GM18909 (cell line): ENCODE results near the gene PIGL.
"Not testable (repeated sequence)": the region's sequence is repeated elsewhere in the genome, so short reads cannot be mapped to it uniquely, and the experiment has no call there.

Experiments used
- ATAC-seq: cut with Tn5 transposase; IDR thresholded peaks from one replicate; pipeline ENCODE4 v1.9.1; 2021; ENCODE audit warnings: mild to moderate bottlenecking; ENCODE audit not compliant: unreplicated experiment, poor library complexity

Gene PIGL

GRCh38 chr17:16301963-16302855, 85.2 kb downstream of the PIGL start:
- no peak for ATAC-seq

- no peak for ATAC-seq
These were observed 85.8 kb downstream of the PIGL start for GRCh38 chr17:16302856-16303255.

- ATAC-seq: no peak
These were observed 87.8 kb downstream of the PIGL start for GRCh38 chr17:16304830-16305229.

GRCh38 chr17:16306211-16306610, 89.2 kb downstream of the PIGL start:
- ATAC-seq: no peak

GRCh38 chr17:16312061-16312460, 95.1 kb downstream of the PIGL start:
- ATAC-seq: not testable (repeated sequence)

- ATAC-seq: no peak
These were observed 96.4 kb downstream of the PIGL start for GRCh38 chr17:16313139-16314090.

- ATAC-seq: no peak
These were observed 97.2 kb downstream of the PIGL start for GRCh38 chr17:16314189-16314588.

- no peak for ATAC-seq
These were observed 97.8 kb downstream of the PIGL start for GRCh38 chr17:16314859-16315258.

GRCh38 chr17:16319969-16320368, 103.0 kb downstream of the PIGL start:
- ATAC-seq: no peak

GRCh38 chr17:16322636-16323035, 105.6 kb downstream of the PIGL start:
- no peak for ATAC-seq

GRCh38 chr17:16325964-16326363, 109.0 kb downstream of the PIGL start:
- no peak for ATAC-seq

GRCh38 chr17:16327018-16327417, 110.0 kb downstream of the PIGL start:
- no peak for ATAC-seq

GRCh38 chr17:16328997-16329396, 112.0 kb downstream of the PIGL start:
- ATAC-seq: no peak

- no peak for ATAC-seq
These were observed 112.7 kb downstream of the PIGL start for GRCh38 chr17:16329519-16330271.

GRCh38 chr17:16338391-16338790, 121.4 kb downstream of the PIGL start:
- no peak for ATAC-seq

- ATAC-seq: no peak
These were observed 122.4 kb downstream of the PIGL start for GRCh38 chr17:16339402-16339801.

- ATAC-seq: no peak
These were observed 122.9 kb downstream of the PIGL start for GRCh38 chr17:16339959-16340358.

- ATAC-seq: no peak
These were observed 126.0 kb downstream of the PIGL start for GRCh38 chr17:16342979-16343378.

- no peak for ATAC-seq
These were observed 126.6 kb downstream of the PIGL start for GRCh38 chr17:16343569-16343968.

- ATAC-seq: no peak
These were observed 128.6 kb downstream of the PIGL start for GRCh38 chr17:16345565-16345964.
